NCI-H82 treated with DMSO at 0.1 percent for 48 hours (cell line): ENCODE measurements around the gene HEXA.

Experiments
- DNase-seq: peaks from one replicate; lab custom pipeline; 2025; ENCODE audit not compliant: unreplicated experiment; lab: John Stamatoyannopoulos, UW

The HEXA gene

DNA sequence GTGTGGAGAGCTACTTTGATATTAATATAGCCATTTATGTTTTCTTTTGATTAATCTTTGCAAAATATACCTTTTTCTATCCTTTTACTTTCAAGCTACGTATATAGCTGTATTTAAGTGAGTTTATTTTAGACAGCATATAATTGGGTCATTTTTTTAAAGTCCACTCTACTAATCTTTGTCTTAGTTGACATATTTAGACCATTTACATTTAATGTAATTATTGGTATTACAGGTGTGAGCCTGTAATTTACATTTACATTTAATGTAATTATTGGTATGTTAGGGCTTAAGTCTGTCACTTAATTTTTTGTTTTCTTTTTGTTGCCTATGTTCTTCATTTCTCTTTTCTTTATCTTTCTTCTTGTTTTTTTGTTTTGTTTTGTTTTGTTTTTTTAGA is 52.1 kb downstream of the HEXA start:
- no peak for DNase-seq

DNA sequence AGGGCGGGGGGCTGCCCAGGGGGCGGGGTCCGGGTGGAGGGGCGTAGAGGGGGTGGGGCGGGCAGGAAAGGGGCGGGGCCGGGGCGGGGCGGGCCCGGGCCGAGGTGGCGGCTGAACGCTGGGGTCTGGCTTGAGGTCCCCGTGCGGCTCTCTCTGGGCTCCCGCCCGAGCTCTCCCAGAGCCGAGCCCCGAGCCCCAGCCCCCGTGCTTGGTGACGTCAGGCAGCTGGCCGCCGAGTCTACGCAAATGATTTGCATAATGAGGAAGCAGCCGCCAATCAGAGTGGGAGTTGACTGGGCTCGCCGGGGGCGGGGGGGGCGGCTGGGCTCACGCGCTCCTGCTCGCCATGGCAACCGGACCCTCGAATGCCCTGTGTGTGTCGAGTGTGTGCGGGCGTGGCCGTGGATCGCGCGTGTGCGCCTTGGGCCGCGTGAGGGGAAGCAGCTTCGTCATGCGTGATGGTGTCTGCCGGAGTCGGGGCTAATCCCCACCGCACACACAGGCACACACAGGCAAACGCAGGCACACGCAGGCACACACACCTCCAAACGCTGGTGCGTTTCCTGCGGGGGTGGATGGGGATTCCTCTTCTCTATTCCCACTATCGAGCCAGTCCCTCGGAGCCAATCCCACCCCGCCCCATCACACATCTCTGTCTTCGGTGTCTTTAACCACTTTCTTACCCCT is 55.7 kb downstream of the HEXA start, which contains the start of gene CELF6:
CELF6 (minus strand) TSS at position 173 of the 687 bp plus-strand sequence. CDS start 283 bp downstream, outside the sequence.
- peak; percentile 87 for DNase-seq

DNA sequence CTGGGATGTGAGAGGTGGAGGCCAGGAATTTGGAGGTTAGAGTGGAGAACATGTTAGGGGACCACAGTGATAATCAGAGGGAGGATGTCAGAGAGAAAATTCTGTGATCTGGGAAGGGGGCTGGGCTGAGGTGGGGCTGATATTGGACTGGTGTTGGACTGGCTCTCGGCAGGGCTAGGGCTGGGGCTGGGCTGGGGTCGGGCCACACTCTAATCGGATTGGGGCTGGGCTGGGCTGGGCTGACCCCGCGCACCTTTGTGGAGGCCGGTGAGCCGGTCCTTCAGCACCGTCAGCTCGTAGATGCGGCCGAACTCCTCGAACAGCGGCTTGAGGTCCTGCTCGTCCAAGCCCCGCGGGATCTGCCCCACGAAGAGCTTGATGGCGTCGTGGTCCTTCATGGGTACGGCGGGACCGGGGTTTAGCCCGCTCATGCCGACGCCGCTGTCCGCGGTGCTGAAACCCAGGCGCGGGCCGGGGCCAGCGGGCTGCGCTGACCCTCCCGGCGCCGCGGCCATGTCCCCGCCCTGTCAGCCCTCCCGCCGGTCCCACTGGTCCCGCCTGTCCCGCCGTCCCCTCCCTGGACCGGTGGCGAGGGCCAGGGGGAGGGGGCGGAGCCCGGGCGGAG is 56.3 kb downstream of the HEXA start:
- DNase-seq, result no peak

DNA sequence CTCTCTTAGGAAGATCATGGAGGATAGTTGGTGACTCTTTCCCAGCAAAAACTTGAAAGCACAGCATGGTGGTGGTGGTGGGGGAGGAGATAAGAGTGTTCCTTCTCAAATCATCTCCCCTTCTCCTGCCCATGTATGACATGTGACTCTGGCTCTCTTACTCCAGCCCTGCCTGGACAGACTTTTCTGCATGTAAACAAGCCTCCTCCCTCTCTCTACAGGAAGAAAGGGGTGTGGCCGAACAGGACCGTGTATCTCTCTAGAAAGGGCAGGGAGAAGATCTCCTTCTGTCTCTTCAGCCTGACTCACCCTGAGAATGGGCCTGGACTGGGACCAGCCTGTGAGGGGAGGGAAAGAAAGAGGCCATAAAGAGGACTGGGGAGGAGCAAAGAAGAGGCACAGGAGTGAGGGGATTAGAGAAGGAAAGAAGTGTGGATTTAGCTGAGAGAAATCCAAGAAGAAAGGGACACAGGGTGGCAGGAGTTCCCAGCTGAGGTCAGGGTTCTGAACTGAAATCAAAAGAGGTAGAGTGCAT is 57.3 kb downstream of the HEXA start:
- DNase-seq, result peak; percentile 10

DNA sequence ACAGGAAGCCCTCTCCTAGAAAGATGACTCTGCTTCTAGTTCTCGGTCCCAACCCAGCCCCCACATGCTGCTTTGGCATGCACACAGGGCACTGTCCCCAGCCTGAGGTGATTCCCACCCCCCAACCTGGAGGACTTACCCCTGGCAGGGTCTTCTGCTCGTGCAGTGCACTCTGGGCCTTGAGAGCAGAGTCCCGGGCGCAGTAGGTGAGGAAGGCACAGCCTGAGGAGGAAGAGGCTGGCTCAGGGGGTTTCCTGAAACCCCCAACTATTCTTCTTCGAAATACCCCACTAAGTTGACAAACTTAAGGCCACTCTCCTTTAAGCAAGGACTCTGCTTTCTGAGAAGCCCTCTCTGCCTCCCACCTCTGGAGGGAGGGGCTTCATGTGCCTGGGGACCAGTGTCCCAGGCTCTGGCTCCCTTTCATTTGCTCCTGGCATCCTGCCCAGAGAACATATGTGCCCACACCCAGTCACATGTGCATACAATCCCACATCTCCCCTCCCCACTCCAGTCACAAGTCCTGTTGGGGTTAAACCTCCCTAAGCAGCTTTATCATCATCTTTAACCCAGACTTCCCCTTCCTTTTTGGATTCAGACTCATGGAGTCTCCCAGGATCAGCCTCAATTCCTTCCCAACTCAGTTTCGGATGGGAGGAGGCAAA is 60.0 kb downstream of the HEXA start:
- peak; percentile 93 for DNase-seq

DNA sequence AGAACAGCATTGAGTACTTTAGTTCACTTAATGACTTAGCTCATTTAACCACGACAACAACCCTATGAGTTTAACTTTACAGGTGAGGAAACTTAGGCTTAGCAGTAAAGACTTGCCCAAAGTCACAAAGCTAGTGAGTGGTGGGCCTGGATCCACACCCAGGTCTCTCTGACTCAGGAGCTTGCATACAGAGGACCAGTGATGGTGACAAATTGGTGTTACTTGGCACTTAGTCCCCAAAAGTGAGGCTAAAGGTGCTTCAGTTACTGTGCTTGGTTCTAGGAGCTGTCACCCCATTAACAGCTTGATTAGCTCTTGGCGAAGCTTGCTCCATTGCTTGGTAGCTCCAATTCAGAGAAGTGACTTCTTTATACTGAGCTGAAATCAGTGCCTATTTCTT is 61.9 kb downstream of the HEXA start:
- no peak for DNase-seq

DNA sequence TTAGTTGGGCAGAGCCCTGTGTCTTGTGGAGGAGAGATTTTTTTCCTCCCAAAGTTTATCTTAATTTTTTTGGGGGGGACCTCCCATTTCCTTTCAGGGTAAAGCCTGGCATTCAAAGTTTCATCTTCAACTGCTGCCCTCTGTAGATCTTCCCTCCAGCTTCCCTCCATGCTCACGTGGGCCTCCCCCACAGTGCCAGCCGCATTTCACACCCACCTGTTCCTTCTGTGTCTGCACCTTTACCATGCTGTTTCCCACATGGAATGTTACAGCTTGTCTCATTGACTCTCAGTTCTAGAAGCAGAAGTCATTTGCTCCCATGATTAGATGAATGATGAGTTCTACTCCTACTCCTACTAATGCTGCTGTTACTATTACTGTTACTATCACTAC is 62.4 kb downstream of the HEXA start:
- no peak for DNase-seq

DNA sequence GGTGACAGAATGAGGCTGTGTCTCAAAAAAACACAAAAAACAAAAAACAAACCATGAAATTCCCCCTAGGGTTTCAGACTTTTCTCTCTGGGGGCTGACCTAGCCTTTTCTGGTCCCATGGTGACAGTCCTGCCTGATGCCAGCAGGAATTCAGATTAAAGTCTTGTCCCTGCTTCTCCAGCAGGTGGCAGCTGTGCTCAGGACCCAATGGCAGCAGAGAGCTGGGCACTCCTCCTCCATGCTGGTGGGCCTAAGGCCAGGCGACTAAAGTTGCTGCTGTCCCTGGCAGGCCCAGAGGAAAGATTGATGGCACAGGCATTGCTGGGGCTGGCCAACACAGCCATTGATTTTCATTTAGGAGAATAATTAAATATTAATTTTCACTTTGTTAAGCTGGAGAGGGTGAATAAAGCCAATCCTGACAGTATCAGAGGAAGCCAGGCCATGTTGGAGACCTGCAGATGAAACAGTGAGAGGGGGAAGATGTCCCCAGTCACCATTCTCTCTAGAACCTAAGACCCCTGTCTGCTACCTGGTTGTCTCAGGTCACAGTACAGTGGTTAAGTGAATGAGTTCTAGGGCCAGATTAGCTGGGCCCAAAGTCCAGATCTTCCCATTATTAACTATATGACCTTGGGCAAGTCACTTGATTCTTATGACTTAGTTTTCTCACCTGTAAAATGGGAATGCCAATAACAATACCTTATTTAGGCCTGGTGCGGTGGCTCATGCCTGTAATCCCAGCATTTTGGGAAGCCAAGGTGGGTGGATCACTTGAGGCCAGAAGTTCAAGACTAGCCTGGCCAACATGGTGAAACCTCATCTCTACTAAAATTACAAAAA is 63.0 kb downstream of the HEXA start:
- peak; percentile 18 for DNase-seq

DNA sequence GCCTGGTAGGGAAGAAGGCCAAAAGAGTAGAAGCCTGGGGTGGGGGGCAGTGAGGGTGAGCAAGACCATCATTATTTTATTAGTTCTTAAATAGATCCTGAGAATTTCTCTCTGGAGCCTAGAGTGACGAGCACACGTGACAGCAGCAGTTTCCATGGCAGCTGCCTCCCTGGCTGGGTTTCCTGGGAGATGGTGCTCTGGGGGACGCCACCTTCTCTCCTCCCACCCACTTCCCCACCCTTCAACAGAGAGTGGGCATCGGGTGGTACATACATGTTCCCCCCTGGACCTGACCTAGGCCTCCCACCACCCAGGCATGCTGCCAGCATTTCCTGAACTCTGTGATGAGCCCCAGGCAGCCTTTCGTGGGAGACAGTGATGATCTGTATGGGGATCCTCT is 68.8 kb downstream of the HEXA start:
- DNase-seq, result no peak

DNA sequence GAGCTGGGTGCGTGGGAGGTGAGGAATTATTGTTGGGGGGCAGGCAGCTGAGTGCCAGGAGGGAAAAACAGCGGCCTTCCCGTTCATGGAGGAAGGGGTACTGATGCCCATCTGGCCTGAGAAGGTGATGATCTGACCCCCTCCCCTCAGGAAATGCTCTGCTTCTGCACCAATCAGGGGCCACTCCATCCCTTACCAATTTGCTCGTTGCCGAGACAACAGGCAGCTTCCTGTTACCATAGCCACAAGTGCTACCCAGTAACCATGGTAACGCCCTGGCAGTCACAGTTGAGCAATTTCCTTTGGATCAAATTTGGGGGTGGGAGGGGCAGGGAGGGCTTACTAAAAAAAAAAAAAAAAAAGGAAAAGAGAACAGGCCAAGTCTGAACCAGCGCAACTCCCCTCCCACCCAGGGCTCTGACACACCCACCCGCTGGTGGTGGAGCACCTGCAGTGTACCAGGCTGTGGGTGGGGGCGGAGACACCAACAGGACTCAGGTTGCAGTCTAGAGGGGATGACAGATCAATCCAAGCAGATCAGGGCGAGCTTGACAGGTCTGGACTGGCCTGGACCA is 69.5 kb downstream of the HEXA start:
- no peak for DNase-seq

DNA sequence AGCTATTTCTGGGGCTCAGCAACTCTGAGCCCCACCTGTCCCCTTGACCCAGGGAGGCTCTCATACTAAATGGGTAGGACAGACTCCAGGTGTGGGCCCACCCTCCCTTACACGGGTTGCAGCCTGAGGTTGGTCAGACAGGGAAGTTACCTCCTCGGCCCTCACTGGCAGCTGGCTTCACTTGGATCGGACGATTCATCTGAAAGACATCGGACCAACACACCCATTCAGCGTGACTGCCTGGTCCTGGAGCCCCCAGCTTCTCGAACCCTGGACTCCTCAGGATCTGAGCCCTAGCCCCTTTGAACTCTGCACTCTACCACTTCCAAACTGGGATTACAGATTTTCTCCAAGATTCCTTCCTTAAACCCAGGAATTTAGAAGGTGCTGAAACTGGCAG is 71.2 kb downstream of the HEXA start:
- DNase-seq, result no peak

DNA sequence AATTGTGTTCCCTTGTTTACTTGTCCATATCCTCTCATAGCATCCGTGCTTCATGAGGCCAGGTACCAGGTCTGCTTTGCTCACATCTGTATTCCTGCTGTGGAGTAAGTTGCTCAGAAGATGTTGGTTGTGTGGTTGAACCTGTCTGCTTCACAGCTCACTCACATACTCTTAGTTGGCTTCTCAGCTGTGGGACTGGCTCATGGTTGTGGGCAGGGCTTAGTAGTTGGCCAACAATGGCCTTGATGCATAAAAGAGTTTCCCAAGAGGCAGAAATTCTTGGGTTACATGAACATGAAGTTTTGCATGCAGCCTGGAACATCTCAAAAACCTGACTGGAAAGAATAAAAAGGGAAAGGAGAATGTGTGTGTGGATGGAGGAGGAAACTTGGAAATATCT is 72.9 kb downstream of the HEXA start:
- no peak for DNase-seq
